Measurements from ENCODE around the gene CCDC93. TPM values are rescaled to one million over a fixed set of nuclear protein-coding genes. Genes with fewer than 3 reads are reported as not detected.

CCDC93 gene
- polyA plus RNA-seq, 2 donors, result 5.2 to 5.3 TPM

- WGBS, 2 donors, result 71% methylated on average over 10 of the region's 10 CpGs
- H3K27ac ChIP-seq (ENCODE audit: low read depth in 2 of 2, low read length in 1 of 2), result no peak overlapping the region
Observed at GRCh38 chr2:118055512-118056164, 41.8 kb upstream of the CCDC93 start.

GRCh38 chr2:118054213-118055008 lies 40.5 kb upstream of the CCDC93 start:
- Histone ChIP-seq H3K4me1 (ENCODE audit: control insufficient read depth in 2 of 2, insufficient read depth in 2 of 2, low read length in 1 of 2) (no peaks in the 10 kb centered on the region), H3K36me3 (ENCODE audit: control insufficient read depth in 2 of 2, insufficient read depth in 2 of 2, low read length in 1 of 2) (no peaks in the 10 kb centered on the region), H3K27ac (ENCODE audit: low read depth in 2 of 2, low read length in 1 of 2) (no peak overlapping the region), H3K9me3 (ENCODE audit: control insufficient read depth in 2 of 2, insufficient read depth in 1 of 2, low read depth in 1 of 2, low read length in 1 of 2) (no peaks in the 10 kb centered on the region), H3K4me3 (ENCODE audit: low read depth in 1 of 2, low read length in 2 of 2) (no peak overlapping the region), H3K27me3 (ENCODE audit: control insufficient read depth in 1 of 2, insufficient read depth in 2 of 2, low read length in 2 of 2) (peaks cover 3 to 5% of the 10 kb centered on the region in 2 donors)
- 47 to 61% methylated on average over 3 of the region's 3 CpGs for WGBS, 2 donors

More at GRCh38 chr2:118055512-118056164, 41.8 kb upstream of the CCDC93 start:
- no peaks in the 10 kb centered on the region for H3K36me3 ChIP-seq (ENCODE audit: control insufficient read depth in 2 of 2, insufficient read depth in 2 of 2, low read length in 1 of 2)
- H3K4me3 ChIP-seq (ENCODE audit: low read depth in 1 of 2, low read length in 2 of 2), result no peak overlapping the region
- H3K27me3 ChIP-seq (ENCODE audit: control insufficient read depth in 1 of 2, insufficient read depth in 2 of 2, low read length in 2 of 2), result peaks cover 0 to 2% of the 10 kb centered on the region in 2 donors
- H3K9me3 ChIP-seq (ENCODE audit: control insufficient read depth in 2 of 2, insufficient read depth in 1 of 2, low read depth in 1 of 2, low read length in 1 of 2), result no peaks in the 10 kb centered on the region
- H3K4me1 ChIP-seq (ENCODE audit: control insufficient read depth in 2 of 2, insufficient read depth in 2 of 2, low read length in 1 of 2), result no peaks in the 10 kb centered on the region

- Histone ChIP-seq H3K27ac (ENCODE audit: low read depth in 2 of 2, low read length in 1 of 2) (no peak overlapping the region), H3K36me3 (ENCODE audit: control insufficient read depth in 2 of 2, insufficient read depth in 2 of 2, low read length in 1 of 2) (no peaks in the 10 kb centered on the region), H3K9me3 (ENCODE audit: control insufficient read depth in 2 of 2, insufficient read depth in 1 of 2, low read depth in 1 of 2, low read length in 1 of 2) (no peaks in the 10 kb centered on the region), H3K4me3 (ENCODE audit: low read depth in 1 of 2, low read length in 2 of 2) (no peak overlapping the region), H3K4me1 (ENCODE audit: control insufficient read depth in 2 of 2, insufficient read depth in 2 of 2, low read length in 1 of 2) (no peaks in the 10 kb centered on the region), H3K27me3 (ENCODE audit: control insufficient read depth in 1 of 2, insufficient read depth in 2 of 2, low read length in 2 of 2) (peaks cover 3 to 5% of the 10 kb centered on the region in 2 donors)
- WGBS, 2 donors, result 79 to 80% methylated on average over 7 of the region's 7 CpGs
Observed at GRCh38 chr2:118053681-118054080, 39.8 kb upstream of the CCDC93 start.

GRCh38 chr2:118052474-118052873 lies 38.6 kb upstream of the CCDC93 start:
- Histone ChIP-seq H3K27ac (ENCODE audit: low read depth in 2 of 2, low read length in 1 of 2) (no peak overlapping the region), H3K4me1 (ENCODE audit: control insufficient read depth in 2 of 2, insufficient read depth in 2 of 2, low read length in 1 of 2) (no peaks in the 10 kb centered on the region), H3K27me3 (ENCODE audit: control insufficient read depth in 1 of 2, insufficient read depth in 2 of 2, low read length in 2 of 2) (peaks cover 3 to 5% of the 10 kb centered on the region in 2 donors), H3K9me3 (ENCODE audit: control insufficient read depth in 2 of 2, insufficient read depth in 1 of 2, low read depth in 1 of 2, low read length in 1 of 2) (no peaks in the 10 kb centered on the region), H3K4me3 (ENCODE audit: low read depth in 1 of 2, low read length in 2 of 2) (no peak overlapping the region), H3K36me3 (ENCODE audit: control insufficient read depth in 2 of 2, insufficient read depth in 2 of 2, low read length in 1 of 2) (no peaks in the 10 kb centered on the region)
- 78 to 80% methylated on average over 2 of the region's 2 CpGs for WGBS, 2 donors

GRCh38 chr2:118051826-118052358 lies 38.0 kb upstream of the CCDC93 start:
- Histone ChIP-seq H3K27ac (ENCODE audit: low read depth in 2 of 2, low read length in 1 of 2) (no peak overlapping the region), H3K4me3 (ENCODE audit: low read depth in 1 of 2, low read length in 2 of 2) (no peak overlapping the region), H3K27me3 (ENCODE audit: control insufficient read depth in 1 of 2, insufficient read depth in 2 of 2, low read length in 2 of 2) (peaks cover 3 to 5% of the 10 kb centered on the region in 2 donors), H3K9me3 (ENCODE audit: control insufficient read depth in 2 of 2, insufficient read depth in 1 of 2, low read depth in 1 of 2, low read length in 1 of 2) (no peaks in the 10 kb centered on the region), H3K36me3 (ENCODE audit: control insufficient read depth in 2 of 2, insufficient read depth in 2 of 2, low read length in 1 of 2) (no peaks in the 10 kb centered on the region), H3K4me1 (ENCODE audit: control insufficient read depth in 2 of 2, insufficient read depth in 2 of 2, low read length in 1 of 2) (no peaks in the 10 kb centered on the region)
- WGBS, 2 donors, result 82 to 92% methylated on average over 3 of the region's 3 CpGs

- 43 to 58% methylated on average over 2 of the region's 2 CpGs for WGBS, 2 donors
- Histone ChIP-seq H3K27me3 (ENCODE audit: control insufficient read depth in 1 of 2, insufficient read depth in 2 of 2, low read length in 2 of 2) (peaks cover 3 to 5% of the 10 kb centered on the region in 2 donors), H3K27ac (ENCODE audit: low read depth in 2 of 2, low read length in 1 of 2) (no peak overlapping the region), H3K4me3 (ENCODE audit: low read depth in 1 of 2, low read length in 2 of 2) (no peak overlapping the region), H3K36me3 (ENCODE audit: control insufficient read depth in 2 of 2, insufficient read depth in 2 of 2, low read length in 1 of 2) (no peaks in the 10 kb centered on the region), H3K9me3 (ENCODE audit: control insufficient read depth in 2 of 2, insufficient read depth in 1 of 2, low read depth in 1 of 2, low read length in 1 of 2) (no peaks in the 10 kb centered on the region), H3K4me1 (ENCODE audit: control insufficient read depth in 2 of 2, insufficient read depth in 2 of 2, low read length in 1 of 2) (no peaks in the 10 kb centered on the region)
Observed at GRCh38 chr2:118050974-118051373, 37.1 kb upstream of the CCDC93 start.

GRCh38 chr2:118050386-118050785 lies 36.5 kb upstream of the CCDC93 start:
- Histone ChIP-seq H3K4me1 (ENCODE audit: control insufficient read depth in 2 of 2, insufficient read depth in 2 of 2, low read length in 1 of 2) (no peaks in the 10 kb centered on the region), H3K27me3 (ENCODE audit: control insufficient read depth in 1 of 2, insufficient read depth in 2 of 2, low read length in 2 of 2) (peaks cover 3 to 5% of the 10 kb centered on the region in 2 donors), H3K4me3 (ENCODE audit: low read depth in 1 of 2, low read length in 2 of 2) (no peak overlapping the region), H3K27ac (ENCODE audit: low read depth in 2 of 2, low read length in 1 of 2) (no peak overlapping the region), H3K36me3 (ENCODE audit: control insufficient read depth in 2 of 2, insufficient read depth in 2 of 2, low read length in 1 of 2) (no peaks in the 10 kb centered on the region), H3K9me3 (ENCODE audit: control insufficient read depth in 2 of 2, insufficient read depth in 1 of 2, low read depth in 1 of 2, low read length in 1 of 2) (no peaks in the 10 kb centered on the region)
- WGBS, 2 donors, result 57 to 60% methylated on average over 3 of the region's 3 CpGs

- Histone ChIP-seq H3K4me1 (ENCODE audit: control insufficient read depth in 2 of 2, insufficient read depth in 2 of 2, low read length in 1 of 2) (no peaks in the 10 kb centered on the region), H3K27ac (ENCODE audit: low read depth in 2 of 2, low read length in 1 of 2) (no peak overlapping the region), H3K9me3 (ENCODE audit: control insufficient read depth in 2 of 2, insufficient read depth in 1 of 2, low read depth in 1 of 2, low read length in 1 of 2) (no peaks in the 10 kb centered on the region)
Observed at GRCh38 chr2:118049816-118050140, 35.9 kb upstream of the CCDC93 start.

GRCh38 chr2:118049140-118049815 lies 35.4 kb upstream of the CCDC93 start:
- Histone ChIP-seq H3K27me3 (ENCODE audit: control insufficient read depth in 1 of 2, insufficient read depth in 2 of 2, low read length in 2 of 2) (peaks cover 3 to 5% of the 10 kb centered on the region in 2 donors), H3K4me3 (ENCODE audit: low read depth in 1 of 2, low read length in 2 of 2) (no peak overlapping the region), H3K36me3 (ENCODE audit: control insufficient read depth in 2 of 2, insufficient read depth in 2 of 2, low read length in 1 of 2) (no peaks in the 10 kb centered on the region), H3K4me1 (ENCODE audit: control insufficient read depth in 2 of 2, insufficient read depth in 2 of 2, low read length in 1 of 2) (no peaks in the 10 kb centered on the region), H3K27ac (ENCODE audit: low read depth in 2 of 2, low read length in 1 of 2) (no peak overlapping the region), H3K9me3 (ENCODE audit: control insufficient read depth in 2 of 2, insufficient read depth in 1 of 2, low read depth in 1 of 2, low read length in 1 of 2) (no peaks in the 10 kb centered on the region)
- WGBS, 2 donors, result 58 to 63% methylated on average over 3 of the region's 3 CpGs

More at GRCh38 chr2:118049816-118050140, 35.9 kb upstream of the CCDC93 start:
- no peak overlapping the region for H3K4me3 ChIP-seq (ENCODE audit: low read depth in 1 of 2, low read length in 2 of 2)
- peaks cover 3 to 5% of the 10 kb centered on the region in 2 donors for H3K27me3 ChIP-seq (ENCODE audit: control insufficient read depth in 1 of 2, insufficient read depth in 2 of 2, low read length in 2 of 2)
- H3K36me3 ChIP-seq (ENCODE audit: control insufficient read depth in 2 of 2, insufficient read depth in 2 of 2, low read length in 1 of 2), result no peaks in the 10 kb centered on the region
